SK-N-MC (cell line): ENCODE results near the gene LPXN.
"Not testable (repeated sequence)": the region's sequence is repeated elsewhere in the genome, so short reads cannot be mapped to it uniquely, and the experiment has no call there.

Experiments used
- DNase-seq: peaks from one replicate; pipeline ENCODE4 v3.0.0-alpha.2; 2011; ENCODE audit warnings: low read depth, low spot score
- H3K27ac ChIP-seq: fragments of 200-600 bp; sonication (generic); 2 replicates; pipeline ENCODE4 v1.5.1; 2016; ENCODE audit warnings: mixed run types
- H3K36me3 ChIP-seq: fragments of 200-600 bp; sonication (generic); 2 replicates; pipeline ENCODE4 v1.6.1; 2017; ENCODE audit warnings: antibody characterized with exemption, low read length, mixed read lengths; ENCODE audit not compliant: insufficient read depth
- H3K4me3 ChIP-seq: fragments of 200-600 bp; sonication (generic); 2 replicates; pipeline ENCODE4 v1.5.1; 2016
- H3K9ac ChIP-seq: fragments of 200-600 bp; sonication (generic); 2 replicates; pipeline ENCODE4 v1.8.0; 2017; ENCODE audit warnings: mixed run types, mixed read lengths; ENCODE audit not compliant: insufficient read length
- H3K9me3 ChIP-seq: fragments of 200-600 bp; sonication (generic); 2 replicates; pipeline ENCODE4 v1.6.1; 2017; ENCODE audit warnings: low read depth, mild to moderate bottlenecking, antibody characterized with exemption, low read length, moderate library complexity, mixed read lengths
- EZH2 ChIP-seq: fragments of 200-600 bp; sonication (generic); IDR thresholded peaks from one replicate; pipeline ENCODE4 v1.6.1; 2017; ENCODE audit warnings: antibody characterized with exemption
- FOXP2 ChIP-seq: optimal IDR thresholded peaks from 2 replicates; pipeline ENCODE3; 2011; ENCODE audit warnings: mild to moderate bottlenecking, moderate library complexity; ENCODE audit not compliant: insufficient read depth; ENCODE audit errors: extremely low read length, control extremely low read depth
- POLR2AphosphoS5 ChIP-seq: IDR thresholded peaks from 2 replicates; pipeline ENCODE4 v1.6.1; 2012; ENCODE audit warnings: mild to moderate bottlenecking, low read depth, low read length, borderline replicate concordance

The LPXN gene

DNA sequence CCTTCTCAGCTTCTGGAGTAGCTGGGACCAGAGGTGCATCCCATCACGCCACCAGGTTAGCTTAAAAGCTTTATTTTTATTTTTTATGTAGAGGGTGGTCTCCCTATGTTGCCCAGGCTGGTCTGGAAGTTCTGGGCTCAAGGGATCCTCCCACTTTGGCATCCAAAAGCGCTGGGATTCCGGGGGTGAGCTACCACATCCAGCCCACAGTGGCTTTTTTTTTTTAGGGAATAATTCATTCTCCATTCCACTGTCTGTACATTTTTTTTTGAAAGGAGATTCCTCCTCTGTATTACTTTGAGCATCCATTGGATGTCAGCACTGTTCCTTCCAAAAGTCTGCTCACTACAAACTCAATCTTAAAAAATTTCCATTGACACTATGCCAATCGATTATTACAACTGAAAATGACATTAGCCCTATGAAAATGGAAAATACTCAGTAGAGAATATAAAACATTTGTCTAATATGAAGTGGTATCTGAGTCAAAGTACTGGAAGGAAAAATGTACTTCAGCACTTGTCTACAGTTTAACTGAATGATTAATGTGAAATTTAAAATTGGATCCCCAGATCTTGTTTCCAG is 1.3 kb upstream of the LPXN start:
- peak overlapping the region; percentile 99 for H3K27ac ChIP-seq
- H3K36me3 ChIP-seq = peaks cover 16% of the 10 kb centered on the region
- no peaks in the 10 kb centered on the region for H3K9me3 ChIP-seq
- TF ChIP-seq EZH2 (no peak), FOXP2 (no peak), POLR2AphosphoS5 (no peak)
- H3K9ac ChIP-seq = peak overlapping the region; percentile 97
- no peak for DNase-seq
- H3K4me3 ChIP-seq = peak overlapping the region; percentile 93

DNA sequence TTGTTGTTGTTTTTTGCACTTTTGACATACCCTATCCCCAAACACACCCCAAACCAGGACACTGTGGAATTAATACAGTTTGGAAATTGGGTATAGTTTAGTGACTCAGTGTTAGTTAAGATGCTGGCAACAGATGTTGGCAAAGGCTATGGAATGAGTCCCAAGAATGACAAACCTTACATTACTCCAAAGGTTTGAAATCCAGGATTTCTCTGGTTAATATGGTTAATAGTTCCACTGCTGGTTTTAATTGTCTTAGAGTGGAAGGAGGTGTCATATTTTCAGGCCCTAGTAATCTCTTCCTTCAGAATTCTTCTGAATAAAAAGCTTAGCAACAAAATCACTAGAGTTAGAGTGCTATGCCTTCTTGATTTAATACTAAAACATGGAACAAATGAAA is 775 bp downstream of the LPXN start:
- Histone ChIP-seq H3K36me3 (no peaks in the 10 kb centered on the region), H3K9ac (no peak overlapping the region), H3K9me3 (no peaks in the 10 kb centered on the region), H3K27ac (no peak overlapping the region), H3K4me3 (no peak overlapping the region)
- DNase-seq = no peak
- TF ChIP-seq EZH2 = no peak
- no peak for TF ChIP-seq POLR2AphosphoS5
- no peak for TF ChIP-seq FOXP2

DNA sequence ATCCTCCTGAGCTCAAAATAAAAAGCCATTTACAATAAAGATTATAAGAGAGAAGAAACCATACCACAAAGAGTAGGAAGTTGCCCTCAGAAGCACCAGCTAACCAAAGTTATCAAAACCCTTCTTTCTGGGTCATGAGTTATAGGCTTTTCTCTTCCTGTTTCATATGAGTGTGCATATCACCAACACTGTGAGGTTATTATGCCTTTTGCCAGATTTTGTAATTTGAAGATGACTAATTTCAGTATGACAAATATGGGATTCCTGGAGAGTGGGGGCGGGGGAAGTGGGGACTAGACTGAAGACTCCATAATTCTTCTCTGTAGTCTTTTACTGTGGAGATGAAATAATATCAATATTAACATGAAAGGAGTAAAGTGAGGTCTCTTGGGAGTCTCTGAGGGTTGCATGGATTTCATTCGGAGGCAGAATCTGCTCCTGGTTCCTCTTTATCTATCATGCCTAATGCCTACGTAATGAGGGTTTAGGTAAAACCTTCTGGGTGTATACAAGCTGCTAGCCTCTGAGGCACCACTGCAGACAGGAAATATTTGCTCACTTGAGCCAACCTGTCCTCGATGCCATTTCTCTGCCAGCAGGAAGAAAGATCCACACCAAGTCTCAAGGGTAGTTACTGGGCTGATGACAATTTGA is 2.1 kb downstream of the LPXN start:
- no peak for TF ChIP-seq EZH2
- no peak for TF ChIP-seq POLR2AphosphoS5
- TF ChIP-seq FOXP2 = no peak
- no peaks in the 10 kb centered on the region for H3K36me3 ChIP-seq
- no peak overlapping the region for H3K9ac ChIP-seq
- H3K9me3 ChIP-seq = no peaks in the 10 kb centered on the region
- DNase-seq = no peak
- peak overlapping the region; percentile 30; the same call in 1 of the 2 replicates for H3K27ac ChIP-seq
- no peak overlapping the region for H3K4me3 ChIP-seq

DNA sequence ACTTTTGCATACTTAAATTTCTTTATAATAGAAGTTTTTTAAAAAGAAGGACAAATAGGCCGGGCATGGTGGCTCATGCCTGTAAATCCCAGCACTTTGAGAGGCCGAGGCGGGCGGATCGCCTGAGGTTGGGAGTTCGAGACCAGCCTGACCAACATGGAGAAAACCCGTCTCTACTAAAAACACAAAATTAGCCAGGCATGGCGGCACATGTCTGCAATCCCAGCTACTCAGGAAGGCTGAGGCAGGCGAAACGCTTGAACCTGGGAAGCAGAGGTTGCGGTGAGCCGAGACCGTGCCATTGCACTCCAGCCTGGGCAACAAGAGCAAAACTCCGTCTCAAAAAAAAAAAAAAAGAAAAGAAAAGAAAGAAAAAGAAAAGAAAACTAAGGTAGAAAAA is 2.8 kb downstream of the LPXN start:
- DNase-seq, H3K36me3 ChIP-seq, H3K4me3 ChIP-seq, H3K27ac ChIP-seq, H3K9ac ChIP-seq, H3K9me3 ChIP-seq: not testable (repeated sequence)

DNA sequence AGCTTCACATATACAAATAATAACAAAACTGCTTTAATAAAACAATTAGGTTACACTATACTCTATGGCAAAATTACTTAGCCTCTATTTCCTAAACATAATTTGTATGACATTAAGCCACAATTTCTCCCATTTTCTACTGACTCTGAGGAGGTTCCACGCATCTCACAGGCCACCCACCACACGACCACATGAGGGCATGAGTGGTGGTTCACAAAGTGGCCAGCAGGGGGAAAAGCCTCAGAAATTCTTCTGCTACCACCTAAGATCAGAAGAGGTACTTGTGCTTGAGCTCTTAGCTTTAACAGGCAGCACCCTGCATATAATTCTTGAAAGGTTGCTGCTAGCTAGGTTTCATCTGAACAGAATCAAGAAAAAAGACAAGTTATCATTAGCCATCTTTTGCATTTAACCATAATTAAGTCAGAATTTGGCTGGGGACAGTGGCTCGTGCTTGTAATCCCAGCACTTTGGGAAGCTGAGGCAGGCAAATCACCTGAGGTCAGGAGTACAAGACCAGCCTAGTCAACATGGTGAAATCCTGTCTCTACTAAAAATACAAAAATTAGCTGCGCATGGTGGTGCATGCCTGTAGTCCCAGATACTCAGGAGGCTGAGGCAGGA is 7.7 kb downstream of the LPXN start:
- Histone ChIP-seq H3K27ac (no peak overlapping the region), H3K9me3 (no peaks in the 10 kb centered on the region), H3K9ac (no peak overlapping the region), H3K4me3 (no peak overlapping the region), H3K36me3 (no peaks in the 10 kb centered on the region)
- no peak for TF ChIP-seq EZH2
- no peak for TF ChIP-seq POLR2AphosphoS5
- TF ChIP-seq FOXP2 = no peak
- DNase-seq = no peak

DNA sequence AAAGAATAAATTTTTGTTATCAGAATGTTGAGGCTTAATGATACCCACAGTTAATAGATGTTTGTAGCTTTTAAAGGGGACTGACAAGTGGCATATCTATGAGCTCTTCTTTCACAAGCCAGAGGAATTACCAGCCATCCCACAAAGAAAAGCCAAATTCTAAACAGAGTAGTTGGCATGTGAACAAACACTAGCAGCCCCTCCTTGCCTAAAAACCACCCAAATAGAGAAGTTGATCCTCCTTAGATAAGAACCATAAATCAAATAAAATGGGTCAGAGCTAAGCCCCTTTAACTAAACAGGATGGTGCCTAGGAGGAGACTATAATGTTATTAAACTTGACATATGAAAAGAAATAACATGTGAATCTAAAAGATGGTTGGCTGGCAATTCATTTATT is 11.4 kb downstream of the LPXN start:
- Histone ChIP-seq H3K36me3 (no peaks in the 10 kb centered on the region), H3K9ac (no peak overlapping the region), H3K9me3 (no peaks in the 10 kb centered on the region), H3K27ac (no peak overlapping the region), H3K4me3 (no peak overlapping the region)
- TF ChIP-seq FOXP2 (no peak), EZH2 (no peak), POLR2AphosphoS5 (no peak)
- DNase-seq = no peak

DNA sequence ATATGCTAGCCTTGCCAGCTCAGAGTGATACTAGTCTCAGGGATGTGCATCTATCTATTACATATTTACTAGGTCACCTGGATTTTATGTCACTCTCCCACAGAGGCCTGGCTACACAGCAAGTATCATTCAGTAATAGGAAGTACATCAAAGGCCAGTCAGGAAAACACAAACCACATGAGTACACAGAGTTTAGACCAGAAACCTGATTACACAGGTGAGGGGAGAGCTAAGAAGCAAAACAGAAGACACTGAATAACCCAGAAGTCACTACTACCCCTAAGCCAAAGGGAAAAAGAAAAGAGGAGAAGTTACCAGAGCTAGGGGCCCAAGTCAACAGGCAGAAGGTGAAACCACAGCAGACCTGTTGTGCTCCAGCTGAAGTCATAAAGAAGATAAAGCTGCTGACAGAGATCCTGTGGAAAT is 13.3 kb downstream of the LPXN start:
- Histone ChIP-seq H3K36me3 (no peaks in the 10 kb centered on the region), H3K9ac (no peak overlapping the region)

DNA sequence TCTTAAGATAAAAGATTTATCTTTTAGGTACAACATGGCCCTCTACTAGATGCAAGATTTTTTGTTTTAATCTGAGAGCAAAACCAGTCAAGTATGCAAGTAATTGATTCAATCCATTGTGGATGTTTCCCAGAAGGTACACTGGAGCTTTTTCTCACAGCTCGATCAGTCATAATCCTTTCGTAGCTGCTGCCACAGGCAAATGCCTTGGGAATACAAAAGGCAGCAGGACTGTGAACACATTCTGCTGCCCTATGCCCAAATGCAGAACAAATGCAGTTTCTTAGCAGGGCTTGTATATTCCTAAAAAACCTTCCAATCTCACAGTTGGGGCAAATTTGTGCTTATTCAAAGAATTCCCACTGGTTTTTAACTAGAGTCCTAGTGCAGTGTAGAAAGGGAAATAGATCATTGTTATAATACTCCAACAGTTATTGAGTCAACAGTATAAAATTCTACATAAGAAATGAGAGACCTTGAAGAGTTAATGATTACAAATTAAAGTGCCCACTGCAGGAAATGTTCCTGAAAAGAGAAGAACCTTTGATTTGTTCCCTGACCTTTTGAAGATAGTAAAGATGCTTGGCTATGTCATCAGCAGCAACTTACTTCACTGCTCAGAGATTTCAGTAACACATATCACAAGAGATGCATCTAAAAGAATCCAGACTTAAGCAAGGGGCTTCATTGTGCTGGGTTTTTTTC is 14.1 kb downstream of the LPXN start:
- DNase-seq = no peak
- TF ChIP-seq EZH2 (no peak), FOXP2 (no peak), POLR2AphosphoS5 (no peak)
- Histone ChIP-seq H3K4me3 (no peak overlapping the region), H3K27ac (no peak overlapping the region), H3K9me3 (no peaks in the 10 kb centered on the region), H3K9ac (no peak overlapping the region), H3K36me3 (no peaks in the 10 kb centered on the region)

More for the DNA sequence above, 13.3 kb downstream of the LPXN start:
- DNase-seq = no peak
- Histone ChIP-seq H3K4me3 (no peak overlapping the region), H3K27ac (no peak overlapping the region), H3K9me3 (no peaks in the 10 kb centered on the region)
- TF ChIP-seq POLR2AphosphoS5 = no peak
- no peak for TF ChIP-seq FOXP2
- no peak for TF ChIP-seq EZH2
